HepG2 (cell line): ENCODE measurements around the gene ANG. TPM values are rescaled to one million over a fixed set of nuclear protein-coding genes. Genes with fewer than 3 reads are reported as not detected.

Experiments used
- ARNTL ChIP-seq: sonication (generic); formaldehyde crosslinking; IDR thresholded peaks from 2 replicates; pipeline ENCODE4 v1.4.0; 2020; ENCODE audit warnings: mild to moderate bottlenecking, missing genetic modification reagents
- CAMTA2 ChIP-seq: sonication (generic); formaldehyde crosslinking; IDR thresholded peaks from 2 replicates; pipeline ENCODE4 v1.4.0; 2020; ENCODE audit warnings: mild to moderate bottlenecking, missing genetic modification reagents, borderline replicate concordance
- CEBPG ChIP-seq: IDR thresholded peaks from 2 replicates; pipeline ENCODE4 v1.6.1; 2016
- CREM ChIP-seq, 2 experiments: sonication (generic) in 1 of 2; formaldehyde crosslinking in 1 of 2; IDR thresholded peaks; 2 replicates each; pipeline versions ENCODE4 v1.4.0 to v1.6.1; 2016 to 2020; ENCODE audit warnings: antibody characterized with exemption in 1 of 2, mild to moderate bottlenecking in 1 of 2, missing genetic modification reagents in 1 of 2
- GATAD1 ChIP-seq: IDR thresholded peaks from 2 replicates; pipeline ENCODE4 v1.6.1; 2016; ENCODE audit warnings: missing genetic modification reagents, missing compliant biosample characterization
- HDAC6 ChIP-seq: fragments of 200-600 bp; sonication (generic); IDR thresholded peaks from 2 replicates; pipeline ENCODE4 v1.7.0; 2017; ENCODE audit warnings: mild to moderate bottlenecking, antibody characterized with exemption, low read length, low read depth
- JARID2 ChIP-seq: sonication (generic); formaldehyde crosslinking; IDR thresholded peaks from 2 replicates; pipeline ENCODE4 v1.8.1; 2023; ENCODE audit warnings: missing genetic modification reagents, inconsistent platforms; ENCODE audit not compliant: insufficient replicate concordance
- MIXL1 ChIP-seq: IDR thresholded peaks from 2 replicates; pipeline ENCODE4 v1.6.1; 2016
- NCOR1 ChIP-seq: fragments of 200-600 bp; sonication (generic); IDR thresholded peaks from 2 replicates; pipeline ENCODE4 v1.7.0; 2017; ENCODE audit warnings: antibody characterized with exemption, low read length, borderline replicate concordance
- POLR2G ChIP-seq: fragments of 200-400 bp; formaldehyde crosslinking; IDR thresholded peaks from 2 replicates; pipeline ENCODE4 v1.6.1; 2018; ENCODE audit warnings: mild to moderate bottlenecking, low read depth, low read length, moderate library complexity
- SMYD3 ChIP-seq: sonication (generic); formaldehyde crosslinking; IDR thresholded peaks from 2 replicates; pipeline ENCODE4 v1.8.1; 2023; ENCODE audit warnings: mild to moderate bottlenecking, missing genetic modification reagents
- SOX13 ChIP-seq, 3 experiments: fragments of 450-650 bp in 1 of 3; sonication (generic) in 1 of 3; formaldehyde crosslinking in 1 of 3; IDR thresholded peaks in 2 of 3; conservative IDR thresholded peaks in 1 of 3; 2 replicates each; pipeline versions ENCODE4 v1.5.0 to v1.6.1; 2016 to 2020; ENCODE audit warnings: antibody characterized with exemption in 1 of 3, mild to moderate bottlenecking in 1 of 3, missing compliant biosample characterization in 1 of 3, missing genetic modification reagents in 1 of 3, moderate library complexity in 1 of 3
- SYNCRIP ChIP-seq: fragments of 200-400 bp; formaldehyde crosslinking; IDR thresholded peaks from 2 replicates; pipeline ENCODE4 v1.6.1; 2018; ENCODE audit warnings: mild to moderate bottlenecking, low read depth, low read length; ENCODE audit not compliant: insufficient read depth
- TEAD2 ChIP-seq: sonication (generic); formaldehyde crosslinking; IDR thresholded peaks from 2 replicates; pipeline ENCODE4 v1.9.0; 2021; ENCODE audit warnings: missing genetic modification reagents
- ZNF383 ChIP-seq: sonication (generic); formaldehyde crosslinking; IDR thresholded peaks from 2 replicates; pipeline ENCODE4 v1.4.0; 2020; ENCODE audit warnings: missing genetic modification reagents, mild to moderate bottlenecking, borderline replicate concordance
- ZNF44 ChIP-seq: sonication (generic); formaldehyde crosslinking; IDR thresholded peaks from 2 replicates; pipeline ENCODE4 v1.5.1; 2020; ENCODE audit warnings: mild to moderate bottlenecking, missing genetic modification reagents
- ZNF543 ChIP-seq: sonication (generic); formaldehyde crosslinking; IDR thresholded peaks from 2 replicates; pipeline ENCODE4 v1.4.0; 2020; ENCODE audit warnings: mild to moderate bottlenecking, missing genetic modification reagents
- ZNF607 ChIP-seq: sonication (generic); formaldehyde crosslinking; IDR thresholded peaks from 2 replicates; pipeline ENCODE4 v1.5.1; 2020; ENCODE audit warnings: missing genetic modification reagents, mild to moderate bottlenecking, borderline replicate concordance
- ZNF772 ChIP-seq: sonication (generic); formaldehyde crosslinking; IDR thresholded peaks from 2 replicates; pipeline ENCODE4 v1.5.0; 2020; ENCODE audit warnings: mild to moderate bottlenecking, missing genetic modification reagents
- polyA plus RNA-seq, 8 experiments: library from polyadenylated mRNA; depleted of rRNA in 3 of 8; stranded (reverse) in 7 of 8; unstranded in 1 of 8; fragments of >200 nt; fragmentation: Illumina TruSeq in 4 of 8; extraction: Trizol in 4 of 8; gene quantifications; 2 replicates each; pipeline versions ENCODE4 v1.2.1 to v1.2.3, GENCODE V29; 2011 to 2016; ENCODE audit warnings: low read depth in 4 of 8, missing spikeins in 1 of 8, mixed read lengths in 1 of 8; ENCODE audit not compliant: insufficient read depth in 1 of 8
- total RNA-seq, 5 experiments: library from RNA; depleted of rRNA; stranded (reverse); fragments of >200 nt; fragmentation: Illumina TruSeq; extraction: Trizol; gene quantifications; 2 replicates each; pipeline ENCODE4 v1.2.3, GENCODE V29; 2016; ENCODE audit warnings: low read depth in 1 of 5
- TF ChIP-seq, protein P1 (sequence below): IDR thresholded peaks from 2 replicates; pipeline ENCODE4 v1.4.0; 2020; ENCODE audit warnings: mild to moderate bottlenecking, missing genetic modification reagents
- TF ChIP-seq, protein P2 (sequence below): sonication (generic); formaldehyde crosslinking; IDR thresholded peaks from 2 replicates; pipeline ENCODE4 v1.9.0; 2022; ENCODE audit warnings: low read depth, missing genetic modification reagents

The ANG gene
- total and polyA plus RNA-seq, 2 of the 13 experiments (the other 11 are each of a cell fraction or from before 2014, with no cell fraction given): 83.6 to 401 TPM

DNA sequence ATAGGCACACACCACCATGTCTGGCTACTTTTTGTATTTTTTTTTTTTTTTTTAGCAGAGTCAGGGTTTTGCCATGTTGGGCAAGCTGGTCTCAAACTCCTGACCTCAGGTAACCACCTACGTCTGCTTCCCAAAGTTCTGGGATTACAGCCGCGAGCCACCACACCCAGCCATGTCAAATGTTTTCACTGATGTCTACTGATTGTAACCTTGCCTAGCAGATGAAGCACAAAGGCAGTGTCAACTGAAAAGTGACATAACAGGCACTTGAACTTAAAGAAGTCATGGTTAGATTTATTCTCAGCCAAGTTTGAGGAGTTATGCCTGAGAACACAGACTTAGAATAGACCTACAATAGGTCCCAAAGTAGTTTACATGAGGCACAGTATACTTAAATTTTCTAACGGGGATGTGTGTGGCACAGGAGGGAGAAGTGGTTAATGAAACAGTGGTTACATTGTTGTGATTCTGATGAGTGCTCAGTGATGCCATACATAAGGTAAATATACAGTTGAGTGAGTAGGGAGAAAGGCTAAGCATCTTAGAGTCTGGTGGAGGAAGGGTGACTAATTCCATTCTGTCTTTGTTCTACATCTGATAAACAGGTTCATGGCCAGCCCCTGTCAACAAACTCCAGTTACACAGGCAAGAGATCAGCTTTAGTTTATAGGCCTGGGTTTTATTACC, 16.8 kb upstream of the ANG start (continued):
- peak; percentile 81 for TF ChIP-seq SOX13 (IDR thresholded peaks at IDR 0.05)
- TF ChIP-seq SOX13 (CRISPR knock-in tag; conservative IDR thresholded peaks at IDR 0.05 in 1 of 2, IDR thresholded peaks at IDR 0.05 in 1 of 2): peak in 1 of 2 experiments; percentile 98; a peak in 2 of 4 replicates
- no peak for TF ChIP-seq JARID2
- TF ChIP-seq ARNTL (CRISPR knock-in tag): no peak
- TF ChIP-seq, protein P1, sequence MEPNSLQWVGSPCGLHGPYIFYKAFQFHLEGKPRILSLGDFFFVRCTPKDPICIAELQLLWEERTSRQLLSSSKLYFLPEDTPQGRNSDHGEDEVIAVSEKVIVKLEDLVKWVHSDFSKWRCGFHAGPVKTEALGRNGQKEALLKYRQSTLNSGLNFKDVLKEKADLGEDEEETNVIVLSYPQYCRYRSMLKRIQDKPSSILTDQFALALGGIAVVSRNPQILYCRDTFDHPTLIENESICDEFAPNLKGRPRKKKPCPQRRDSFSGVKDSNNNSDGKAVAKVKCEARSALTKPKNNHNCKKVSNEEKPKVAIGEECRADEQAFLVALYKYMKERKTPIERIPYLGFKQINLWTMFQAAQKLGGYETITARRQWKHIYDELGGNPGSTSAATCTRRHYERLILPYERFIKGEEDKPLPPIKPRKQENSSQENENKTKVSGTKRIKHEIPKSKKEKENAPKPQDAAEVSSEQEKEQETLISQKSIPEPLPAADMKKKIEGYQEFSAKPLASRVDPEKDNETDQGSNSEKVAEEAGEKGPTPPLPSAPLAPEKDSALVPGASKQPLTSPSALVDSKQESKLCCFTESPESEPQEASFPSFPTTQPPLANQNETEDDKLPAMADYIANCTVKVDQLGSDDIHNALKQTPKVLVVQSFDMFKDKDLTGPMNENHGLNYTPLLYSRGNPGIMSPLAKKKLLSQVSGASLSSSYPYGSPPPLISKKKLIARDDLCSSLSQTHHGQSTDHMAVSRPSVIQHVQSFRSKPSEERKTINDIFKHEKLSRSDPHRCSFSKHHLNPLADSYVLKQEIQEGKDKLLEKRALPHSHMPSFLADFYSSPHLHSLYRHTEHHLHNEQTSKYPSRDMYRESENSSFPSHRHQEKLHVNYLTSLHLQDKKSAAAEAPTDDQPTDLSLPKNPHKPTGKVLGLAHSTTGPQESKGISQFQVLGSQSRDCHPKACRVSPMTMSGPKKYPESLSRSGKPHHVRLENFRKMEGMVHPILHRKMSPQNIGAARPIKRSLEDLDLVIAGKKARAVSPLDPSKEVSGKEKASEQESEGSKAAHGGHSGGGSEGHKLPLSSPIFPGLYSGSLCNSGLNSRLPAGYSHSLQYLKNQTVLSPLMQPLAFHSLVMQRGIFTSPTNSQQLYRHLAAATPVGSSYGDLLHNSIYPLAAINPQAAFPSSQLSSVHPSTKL (CRISPR knock-in tag): peak; percentile 97
- TF ChIP-seq ZNF607 (CRISPR knock-in tag): peak; percentile 41; the same call in 1 of the 2 replicates
- TF ChIP-seq SMYD3 (CRISPR knock-in tag): no peak
- TF ChIP-seq CREM (IDR thresholded peaks at IDR 0.05): peak; percentile 68
- TF ChIP-seq CREM (CRISPR knock-in tag; IDR thresholded peaks at IDR 0.05): no peak
- TF ChIP-seq ZNF383 (CRISPR knock-in tag): no peak
- TF ChIP-seq ZNF772 (CRISPR knock-in tag): no peak; the same call in 1 of the 2 replicates
- no peak for TF ChIP-seq CAMTA2 (CRISPR knock-in tag)
- TF ChIP-seq TEAD2 (CRISPR knock-in tag): no peak
- TF ChIP-seq HDAC6: no peak
- TF ChIP-seq MIXL1 (CRISPR knock-in tag): peak; percentile 85; the same call in 1 of the 2 replicates
- peak; percentile 53 for TF ChIP-seq CEBPG
- TF ChIP-seq ZNF543 (CRISPR knock-in tag): no peak
- TF ChIP-seq GATAD1: peak; percentile 34; the same call in 1 of the 2 replicates
- no peak for TF ChIP-seq ZNF44 (CRISPR knock-in tag)
- TF ChIP-seq, protein P2, sequence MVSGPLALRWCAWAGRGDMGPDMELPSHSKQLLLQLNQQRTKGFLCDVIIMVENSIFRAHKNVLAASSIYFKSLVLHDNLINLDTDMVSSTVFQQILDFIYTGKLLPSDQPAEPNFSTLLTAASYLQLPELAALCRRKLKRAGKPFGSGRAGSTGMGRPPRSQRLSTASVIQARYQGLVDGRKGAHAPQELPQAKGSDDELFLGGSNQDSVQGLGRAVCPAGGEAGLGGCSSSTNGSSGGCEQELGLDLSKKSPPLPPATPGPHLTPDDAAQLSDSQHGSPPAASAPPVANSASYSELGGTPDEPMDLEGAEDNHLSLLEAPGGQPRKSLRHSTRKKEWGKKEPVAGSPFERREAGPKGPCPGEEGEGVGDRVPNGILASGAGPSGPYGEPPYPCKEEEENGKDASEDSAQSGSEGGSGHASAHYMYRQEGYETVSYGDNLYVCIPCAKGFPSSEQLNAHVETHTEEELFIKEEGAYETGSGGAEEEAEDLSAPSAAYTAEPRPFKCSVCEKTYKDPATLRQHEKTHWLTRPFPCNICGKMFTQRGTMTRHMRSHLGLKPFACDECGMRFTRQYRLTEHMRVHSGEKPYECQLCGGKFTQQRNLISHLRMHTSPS (CRISPR knock-in tag): peak; percentile 69; the same call in 1 of the 2 replicates
- TF ChIP-seq NCOR1: peak; percentile 64; the same call in 1 of the 2 replicates
- TF ChIP-seq POLR2G: no peak
- no peak for TF ChIP-seq SYNCRIP
